Measurements from ENCODE around the gene DOK6. TPM values are rescaled to one million over a fixed set of nuclear protein-coding genes. Genes with fewer than 3 reads are reported as not detected.
"Not testable (repeated sequence)": the region's sequence is repeated elsewhere in the genome, so short reads cannot be mapped to it uniquely, and the experiment has no call there.

The DOK6 gene
- total RNA-seq, 1 donor from 2014 or later: 0.20 TPM

GRCh38 chr18:69858897-69859296, 458.2 kb downstream of the DOK6 start:
- no peak for DNase-seq (ENCODE audit: low read depth in 2 of 2)

- DNase-seq (ENCODE audit: low read depth in 2 of 2): not testable (repeated sequence)
Observed at GRCh38 chr18:69864802-69865201, 464.1 kb downstream of the DOK6 start.

GRCh38 chr18:69865776-69866175, 465.1 kb downstream of the DOK6 start:
- no peak for DNase-seq (ENCODE audit: low read depth in 2 of 2)

- DNase-seq (ENCODE audit: low read depth in 2 of 2): no peak
Observed at GRCh38 chr18:69866212-69866611, 465.5 kb downstream of the DOK6 start.

GRCh38 chr18:69870736-69871135, 470.0 kb downstream of the DOK6 start:
- no peak for DNase-seq (ENCODE audit: low read depth in 2 of 2)

- DNase-seq (ENCODE audit: low read depth in 2 of 2): no peak
Observed at GRCh38 chr18:69871363-69871762, 470.7 kb downstream of the DOK6 start.

- DNase-seq (ENCODE audit: low read depth in 2 of 2): no peak
Observed at GRCh38 chr18:69872661-69873060, 472.0 kb downstream of the DOK6 start.

GRCh38 chr18:69874058-69874457, 473.4 kb downstream of the DOK6 start:
- DNase-seq (ENCODE audit: low read depth in 2 of 2): no peak

GRCh38 chr18:69876490-69876889, 475.8 kb downstream of the DOK6 start:
- DNase-seq (ENCODE audit: low read depth in 2 of 2): no peak

GRCh38 chr18:69878213-69878933, 477.7 kb downstream of the DOK6 start:
- DNase-seq (ENCODE audit: low read depth in 2 of 2): no peak

GRCh38 chr18:69879051-69879450, 478.4 kb downstream of the DOK6 start:
- DNase-seq (ENCODE audit: low read depth in 2 of 2): not testable (repeated sequence)

- no peak for DNase-seq (ENCODE audit: low read depth in 2 of 2)
Observed at GRCh38 chr18:69880083-69880482, 479.4 kb downstream of the DOK6 start.

- DNase-seq (ENCODE audit: low read depth in 2 of 2): no peak
Observed at GRCh38 chr18:69882965-69883668, 482.4 kb downstream of the DOK6 start.

- DNase-seq (ENCODE audit: low read depth in 2 of 2): no peak
Observed at GRCh38 chr18:69883781-69884180, 483.1 kb downstream of the DOK6 start.

GRCh38 chr18:69885355-69885754, 484.7 kb downstream of the DOK6 start:
- no peak for DNase-seq (ENCODE audit: low read depth in 2 of 2)

GRCh38 chr18:69885841-69886531, 485.3 kb downstream of the DOK6 start:
- no peak for DNase-seq (ENCODE audit: low read depth in 2 of 2)

- no peak for DNase-seq (ENCODE audit: low read depth in 2 of 2)
Observed at GRCh38 chr18:69887256-69887655, 486.6 kb downstream of the DOK6 start.

GRCh38 chr18:69889009-69889408, 488.3 kb downstream of the DOK6 start:
- DNase-seq (ENCODE audit: low read depth in 2 of 2): no peak

- no peak for DNase-seq (ENCODE audit: low read depth in 2 of 2)
Observed at GRCh38 chr18:69890558-69890957, 489.9 kb downstream of the DOK6 start.

- DNase-seq (ENCODE audit: low read depth in 2 of 2): no peak
Observed at GRCh38 chr18:69894467-69894866, 493.8 kb downstream of the DOK6 start.

- no peak for DNase-seq (ENCODE audit: low read depth in 2 of 2)
Observed at GRCh38 chr18:69895066-69896047, 494.7 kb downstream of the DOK6 start.
